A549 (cell line): ENCODE data around the gene CLEC20A.

Experiments used
- EP300 ChIP-seq, 2 experiments: fragments of >200 bp; sonication (Bioruptor Twin); formaldehyde crosslinking; IDR thresholded peaks; 2 replicates in 1 of 2; 3 replicates in 1 of 2; pipeline ENCODE4 v1.6.1; 2016 to 2017
- FOSL2 ChIP-seq, 2 experiments: fragments of 450-650 bp in 1 of 2; fragments of >200 bp in 1 of 2; sonication (Bioruptor Twin) in 1 of 2; formaldehyde crosslinking; IDR thresholded peaks; 2 replicates each; pipeline versions ENCODE4 v1.5.0 to v1.6.1; 2016 to 2020; ENCODE audit warnings: mild to moderate bottlenecking in 1 of 2, moderate library complexity in 1 of 2
- JUN ChIP-seq, 2 experiments: fragments of >200 bp; sonication (Bioruptor Twin); formaldehyde crosslinking; IDR thresholded peaks; 2 replicates in 1 of 2; 3 replicates in 1 of 2; pipeline ENCODE4 v1.6.1; 2016 to 2017
- KDM1A ChIP-seq: fragments of 200-600 bp; sonication (generic); IDR thresholded peaks from 2 replicates; pipeline ENCODE4 v1.6.1; 2016; ENCODE audit warnings: low read depth, mild to moderate bottlenecking
- POLR2A ChIP-seq: IDR thresholded peaks from 2 replicates; pipeline ENCODE4 v1.6.1; 2012; ENCODE audit warnings: mild to moderate bottlenecking, low read length
- RCOR1 ChIP-seq: fragments of 150-350 bp; IDR thresholded peaks from 2 replicates; pipeline ENCODE4 v1.6.1; 2014; ENCODE audit warnings: antibody characterized with exemption, low read length, low read depth
- SREBF2 ChIP-seq: fragments of 450-650 bp; IDR thresholded peaks from 2 replicates; pipeline ENCODE4 v1.6.1; 2014; ENCODE audit warnings: mild to moderate bottlenecking, moderate library complexity
- TF ChIP-seq, protein P1 (sequence below): fragments of >200 bp; sonication (Bioruptor Twin); formaldehyde crosslinking; IDR thresholded peaks from 3 replicates; pipeline ENCODE4 v1.5.1; 2016
- TF ChIP-seq, protein P2 (sequence below): IDR thresholded peaks from 2 replicates; pipeline ENCODE4 v1.6.1; 2012

DNA sequence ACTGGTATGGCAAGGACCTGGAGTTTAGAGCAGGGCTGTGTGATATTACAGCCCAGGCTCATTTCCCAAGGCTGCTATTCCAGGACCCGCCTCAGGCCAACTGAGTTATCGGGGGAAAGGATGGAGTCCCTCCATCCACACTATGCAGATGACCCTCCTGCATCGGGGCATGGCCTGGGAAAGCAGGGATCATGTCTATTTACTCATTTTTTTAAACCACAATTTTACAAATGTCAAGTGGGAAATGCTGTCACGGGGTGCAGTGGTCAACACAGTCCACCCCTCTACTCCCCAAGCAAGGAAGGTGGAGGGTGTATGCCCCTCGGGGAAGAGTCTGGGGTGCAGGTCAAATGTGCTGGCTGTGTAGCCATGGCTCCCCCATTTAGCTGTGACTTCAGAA is 6.1 kb upstream of the CLEC20A start:
- TF ChIP-seq, protein P1, sequence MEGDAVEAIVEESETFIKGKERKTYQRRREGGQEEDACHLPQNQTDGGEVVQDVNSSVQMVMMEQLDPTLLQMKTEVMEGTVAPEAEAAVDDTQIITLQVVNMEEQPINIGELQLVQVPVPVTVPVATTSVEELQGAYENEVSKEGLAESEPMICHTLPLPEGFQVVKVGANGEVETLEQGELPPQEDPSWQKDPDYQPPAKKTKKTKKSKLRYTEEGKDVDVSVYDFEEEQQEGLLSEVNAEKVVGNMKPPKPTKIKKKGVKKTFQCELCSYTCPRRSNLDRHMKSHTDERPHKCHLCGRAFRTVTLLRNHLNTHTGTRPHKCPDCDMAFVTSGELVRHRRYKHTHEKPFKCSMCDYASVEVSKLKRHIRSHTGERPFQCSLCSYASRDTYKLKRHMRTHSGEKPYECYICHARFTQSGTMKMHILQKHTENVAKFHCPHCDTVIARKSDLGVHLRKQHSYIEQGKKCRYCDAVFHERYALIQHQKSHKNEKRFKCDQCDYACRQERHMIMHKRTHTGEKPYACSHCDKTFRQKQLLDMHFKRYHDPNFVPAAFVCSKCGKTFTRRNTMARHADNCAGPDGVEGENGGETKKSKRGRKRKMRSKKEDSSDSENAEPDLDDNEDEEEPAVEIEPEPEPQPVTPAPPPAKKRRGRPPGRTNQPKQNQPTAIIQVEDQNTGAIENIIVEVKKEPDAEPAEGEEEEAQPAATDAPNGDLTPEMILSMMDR, result no peak
- TF ChIP-seq SREBF2, result no peak
- TF ChIP-seq FOSL2 (IDR thresholded peaks at IDR 0.05), result no peak
- no peak for TF ChIP-seq FOSL2 (CRISPR knock-in tag; IDR thresholded peaks at IDR 0.05)
- TF ChIP-seq KDM1A, result no peak
- no peak for TF ChIP-seq RCOR1
- TF ChIP-seq JUN (IDR thresholded peaks at IDR 0.05), result no peak
- TF ChIP-seq, protein P2, sequence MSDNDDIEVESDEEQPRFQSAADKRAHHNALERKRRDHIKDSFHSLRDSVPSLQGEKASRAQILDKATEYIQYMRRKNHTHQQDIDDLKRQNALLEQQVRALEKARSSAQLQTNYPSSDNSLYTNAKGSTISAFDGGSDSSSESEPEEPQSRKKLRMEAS, result no peak
- no peak for TF ChIP-seq POLR2A
- no peak for TF ChIP-seq EP300 (IDR thresholded peaks at IDR 0.05)
